Bronchial epithelial cell (primary cell): ENCODE results near the gene CFAP251. TPM values are rescaled to one million over a fixed set of nuclear protein-coding genes. Genes with fewer than 3 reads are reported as not detected.
"Not testable (repeated sequence)": the region's sequence is repeated elsewhere in the genome, so short reads cannot be mapped to it uniquely, and the experiment has no call there.

Source experiments
- DNase-seq: peaks from one replicate; pipeline ENCODE4 v3.0.0-alpha.2; 2010; ENCODE audit warnings: low read depth
- FAIRE-seq: peaks from 2 replicates; lab custom pipeline; 2011; peaks lifted over from hg19 to GRCh38; lab: Jason Lieb, UNC
- H3K27me3 ChIP-seq: 2 replicates; pipeline ENCODE4 v1.5.1; 2011; ENCODE audit warnings: low read length; ENCODE audit not compliant: control insufficient read depth, insufficient read depth
- H3K36me3 ChIP-seq: 2 replicates; pipeline ENCODE4 v1.5.1; 2011; ENCODE audit warnings: low read length; ENCODE audit not compliant: control insufficient read depth, insufficient read depth
- H3K4me3 ChIP-seq: 2 replicates; pipeline ENCODE4 v1.5.1; 2011; ENCODE audit warnings: mild to moderate bottlenecking, low read depth, low read length, control low read depth
- total RNA-seq: library from RNA; depleted of rRNA; stranded (reverse); fragments of >200 nt; gene quantifications from 2 replicates; pipeline ENCODE4 v1.2.1, GENCODE V29; 2014
- TF ChIP-seq, protein P1 (sequence below): IDR thresholded peaks from 2 replicates; pipeline ENCODE4 v1.5.1; 2011; ENCODE audit warnings: mild to moderate bottlenecking, moderate library complexity, low read length, control low read depth, inconsistent platforms; ENCODE audit not compliant: insufficient read depth, severe bottlenecking

The CFAP251 gene
- total RNA-seq, 1 donor from 2014 or later: 13.7 TPM

GRCh38 chr12:122031342-122032216 is 113.2 kb downstream of the CFAP251 start:
- no peaks in the 10 kb centered on the region for H3K27me3 ChIP-seq
- H3K4me3 ChIP-seq: no peak overlapping the region
- TF ChIP-seq, protein P1, sequence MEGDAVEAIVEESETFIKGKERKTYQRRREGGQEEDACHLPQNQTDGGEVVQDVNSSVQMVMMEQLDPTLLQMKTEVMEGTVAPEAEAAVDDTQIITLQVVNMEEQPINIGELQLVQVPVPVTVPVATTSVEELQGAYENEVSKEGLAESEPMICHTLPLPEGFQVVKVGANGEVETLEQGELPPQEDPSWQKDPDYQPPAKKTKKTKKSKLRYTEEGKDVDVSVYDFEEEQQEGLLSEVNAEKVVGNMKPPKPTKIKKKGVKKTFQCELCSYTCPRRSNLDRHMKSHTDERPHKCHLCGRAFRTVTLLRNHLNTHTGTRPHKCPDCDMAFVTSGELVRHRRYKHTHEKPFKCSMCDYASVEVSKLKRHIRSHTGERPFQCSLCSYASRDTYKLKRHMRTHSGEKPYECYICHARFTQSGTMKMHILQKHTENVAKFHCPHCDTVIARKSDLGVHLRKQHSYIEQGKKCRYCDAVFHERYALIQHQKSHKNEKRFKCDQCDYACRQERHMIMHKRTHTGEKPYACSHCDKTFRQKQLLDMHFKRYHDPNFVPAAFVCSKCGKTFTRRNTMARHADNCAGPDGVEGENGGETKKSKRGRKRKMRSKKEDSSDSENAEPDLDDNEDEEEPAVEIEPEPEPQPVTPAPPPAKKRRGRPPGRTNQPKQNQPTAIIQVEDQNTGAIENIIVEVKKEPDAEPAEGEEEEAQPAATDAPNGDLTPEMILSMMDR: peak; percentile 91
- FAIRE-seq (no peak), DNase-seq (peak; percentile 15)
- H3K36me3 ChIP-seq: peaks cover 6% of the 10 kb centered on the region

DNA sequence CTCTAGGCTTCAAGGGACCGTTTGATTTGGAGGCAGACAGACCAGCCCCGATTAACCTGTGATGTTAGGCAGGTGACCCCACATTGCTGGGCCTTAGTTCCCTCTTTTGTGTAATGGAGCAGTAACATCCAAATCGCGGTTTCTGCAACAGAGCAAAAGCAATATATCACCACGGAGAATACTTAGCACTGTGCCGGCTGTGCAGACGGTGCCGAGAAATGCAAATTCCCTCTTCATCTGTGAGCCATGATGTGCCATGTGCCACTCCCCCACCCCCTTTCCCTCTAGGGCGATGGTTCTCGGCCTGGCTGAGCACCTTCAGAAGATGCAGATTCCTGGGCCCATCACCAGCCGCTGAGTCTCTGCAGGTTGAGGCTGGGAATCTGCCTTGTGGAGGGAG is 114.2 kb downstream of the CFAP251 start:
- no peak for FAIRE-seq

GRCh38 chr12:122035292-122035691 is 116.9 kb downstream of the CFAP251 start:
- TF ChIP-seq, protein P1: no peak
- FAIRE-seq (no peak), DNase-seq (peak; percentile 70)
- H3K27me3 ChIP-seq: no peaks in the 10 kb centered on the region
- peaks cover 15% of the 10 kb centered on the region for H3K36me3 ChIP-seq
- H3K4me3 ChIP-seq: no peak overlapping the region

More for the DNA sequence above, 114.2 kb downstream of the CFAP251 start:
- no peaks in the 10 kb centered on the region for H3K27me3 ChIP-seq
- peaks cover 12% of the 10 kb centered on the region for H3K36me3 ChIP-seq
- no peak for DNase-seq
- H3K4me3 ChIP-seq: no peak overlapping the region
- TF ChIP-seq, protein P1: no peak

- Histone ChIP-seq H3K27me3 (no peaks in the 10 kb centered on the region), H3K36me3 (peaks cover 15% of the 10 kb centered on the region), H3K4me3 (no peak overlapping the region)
- TF ChIP-seq, protein P1: no peak
- DNase-seq (no peak), FAIRE-seq (no peak)
Observed at GRCh38 chr12:122036153-122036552, 117.8 kb downstream of the CFAP251 start.

DNA sequence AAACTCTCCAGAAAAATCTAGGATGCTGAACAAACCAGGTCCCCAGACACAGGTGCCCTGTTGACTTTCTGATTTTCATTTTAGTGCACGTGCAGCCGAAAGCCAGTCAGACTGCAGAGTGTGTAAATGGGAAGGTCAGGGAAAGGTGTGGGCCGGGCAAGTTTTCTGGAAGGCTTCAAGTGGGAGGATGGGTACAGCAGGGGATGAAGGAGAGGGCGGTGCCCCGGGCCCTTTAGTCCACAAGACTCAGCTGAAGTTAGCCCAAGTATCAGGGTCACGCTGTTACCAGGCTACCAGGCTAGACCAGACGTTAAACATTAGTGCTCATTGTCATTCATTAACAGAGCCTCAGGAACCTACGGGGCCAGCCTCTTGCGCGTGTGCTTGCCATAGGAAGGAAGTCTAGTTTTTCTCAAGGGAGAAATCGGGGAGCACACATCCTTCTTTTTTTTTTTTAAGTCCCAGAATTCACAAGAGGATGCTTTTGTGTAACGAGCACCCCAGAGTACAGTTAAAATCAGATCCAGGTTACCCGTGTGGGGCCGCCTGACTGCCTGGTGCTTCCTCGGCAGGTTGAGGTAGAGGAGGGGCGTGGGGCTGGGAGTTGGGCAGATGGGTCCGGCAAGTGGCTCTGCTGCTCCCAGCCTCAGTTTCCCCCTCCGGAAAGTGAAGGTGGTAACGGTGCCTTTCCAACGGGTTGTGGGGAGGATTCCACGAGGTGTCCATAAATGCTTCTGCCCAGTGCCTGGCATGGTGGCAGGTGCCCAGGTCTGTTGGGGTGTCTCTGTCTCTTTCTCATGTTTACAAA is 122.4 kb downstream of the CFAP251 start:
- no peaks in the 10 kb centered on the region for H3K27me3 ChIP-seq
- peaks cover 21% of the 10 kb centered on the region for H3K36me3 ChIP-seq
- H3K4me3 ChIP-seq: no peak overlapping the region
- TF ChIP-seq, protein P1: no peak
- DNase-seq: no peak
- no peak for FAIRE-seq

DNA sequence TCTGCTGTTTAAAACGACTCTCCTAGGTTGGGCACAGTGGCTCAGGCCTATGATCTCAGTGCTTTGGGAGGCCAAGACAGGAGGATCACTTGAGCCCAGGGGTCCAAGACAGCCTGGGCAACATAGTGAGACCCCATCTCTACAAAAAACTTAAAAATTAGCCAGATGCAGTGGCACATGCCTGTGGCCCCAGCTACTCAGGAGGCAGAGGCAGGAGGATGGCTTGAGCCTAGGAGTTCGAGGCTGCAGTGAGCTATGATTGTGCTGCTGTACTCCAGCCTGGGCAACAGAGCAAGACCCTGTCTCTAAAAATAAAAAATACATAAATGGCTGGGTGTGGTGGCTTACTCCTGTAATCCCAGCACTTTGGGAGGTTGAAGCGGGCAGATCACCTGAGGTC is 123.1 kb downstream of the CFAP251 start:
- H3K36me3 ChIP-seq: peaks cover 21% of the 10 kb centered on the region
- FAIRE-seq, H3K27me3 ChIP-seq, DNase-seq, H3K4me3 ChIP-seq: not testable (repeated sequence)
